Transverse colon (tissue), 4 donors: ENCODE data around the gene SLC27A6. TPM values are rescaled to one million over a fixed set of nuclear protein-coding genes. Genes with fewer than 3 reads are reported as not detected.
"Not testable (repeated sequence)": the region's sequence is repeated elsewhere in the genome, so short reads cannot be mapped to it uniquely, and the experiment has no call there.

Experiments used
- DNase-seq: peaks from one replicate; pipeline ENCODE4 v3.0.0-alpha.2; 2019
- H3K27ac ChIP-seq, 4 donors: fragments of 200-600 bp; sonication (generic); 2 replicates each; pipeline ENCODE4 v1.5.1; 2016 to 2018; ENCODE audit warnings: inconsistent platforms in 4 of 4
- H3K27me3 ChIP-seq: fragments of 200-600 bp; sonication (generic); 2 replicates; pipeline ENCODE4 v1.5.1; 2017; ENCODE audit warnings: inconsistent platforms
- H3K36me3 ChIP-seq, 4 donors: fragments of 200-600 bp; sonication (generic); 2 replicates each; pipeline ENCODE4 v1.5.1; 2017 to 2019; ENCODE audit warnings: inconsistent platforms in 4 of 4
- H3K4me1 ChIP-seq, 4 donors: fragments of 200-600 bp; sonication (generic); 2 replicates each; pipeline ENCODE4 v1.5.1; 2017 to 2020; ENCODE audit warnings: inconsistent platforms in 4 of 4
- H3K4me3 ChIP-seq, 4 donors: fragments of 200-600 bp; sonication (generic); 1 replicate in 1 of 4; 2 replicates in 3 of 4; pipeline versions ENCODE4 v1.5.1 to v1.6.1; 2017 to 2019; ENCODE audit warnings: inconsistent platforms in 4 of 4
- H3K9me3 ChIP-seq, 2 donors: fragments of 200-600 bp; sonication (generic); 2 replicates each; pipeline ENCODE4 v1.5.1; 2017 to 2019; ENCODE audit warnings: inconsistent platforms in 2 of 2
- EP300 ChIP-seq: sonication (generic); formaldehyde crosslinking; IDR thresholded peaks from one replicate; pipeline ENCODE4 v1.6.1; 2017; ENCODE audit warnings: antibody characterized with exemption, low read depth
- POLR2A ChIP-seq: fragments of 450-650 bp; IDR thresholded peaks from one replicate; pipeline ENCODE4 v1.6.1; 2016; ENCODE audit warnings: antibody characterized with exemption, mild to moderate bottlenecking, moderate library complexity
- POLR2AphosphoS5 ChIP-seq, 3 donors: sonication (generic); formaldehyde crosslinking; IDR thresholded peaks; one replicate each; pipeline ENCODE4 v1.6.1; 2016; ENCODE audit warnings: antibody characterized with exemption in 3 of 3
- WGBS, 2 donors: methylation state at CpG; one replicate each; pipeline ENCODE4 v1.1.5; 2018; ENCODE audit warnings: low coverage in 1 of 2; 5-methylcytosine and 5-hydroxymethylcytosine counted together
- in situ Hi-C, 4 donors: fragments of 200-750 bp; cut with MboI; loops; one replicate each; pipeline versions ENCODE4 v1.15.0 to v1.15.1; 2017; ENCODE audit warnings: low sequenced_read_pairs in 3 of 4, low pct_ligation_motif_present in 1 of 4, low pct_unique_long_range_greater_than_20kb in 1 of 4
- intact Hi-C: fragments of 100-400 bp; cut with DNase I; formaldehyde crosslinking; loops from one replicate; pipeline ENCODE4 v1.15.1; 2023; ENCODE audit warnings: low total_unique reads
- total RNA-seq, 4 donors: library from RNA; depleted of rRNA; stranded (reverse); fragments of >200 nt; gene quantifications; one replicate each; pipeline ENCODE4 v1.1.0, GENCODE V29; 2016
- TF ChIP-seq, protein P1 (sequence below), 5 experiments: fragments of 200-600 bp in 3 of 5; fragments of 450-650 bp in 2 of 5; sonication (generic) in 3 of 5; IDR thresholded peaks; 1 replicate in 2 of 5; 2 replicates in 3 of 5; pipeline ENCODE4 v1.5.1; 2016 to 2017; ENCODE audit warnings: antibody characterized with exemption in 5 of 5, inconsistent platforms in 3 of 5, mild to moderate bottlenecking in 2 of 5, moderate library complexity in 1 of 5

Gene SLC27A6
- total RNA-seq, 4 donors from 2014 or later: 0.27 to 0.64 TPM; not detected in 2

DNA sequence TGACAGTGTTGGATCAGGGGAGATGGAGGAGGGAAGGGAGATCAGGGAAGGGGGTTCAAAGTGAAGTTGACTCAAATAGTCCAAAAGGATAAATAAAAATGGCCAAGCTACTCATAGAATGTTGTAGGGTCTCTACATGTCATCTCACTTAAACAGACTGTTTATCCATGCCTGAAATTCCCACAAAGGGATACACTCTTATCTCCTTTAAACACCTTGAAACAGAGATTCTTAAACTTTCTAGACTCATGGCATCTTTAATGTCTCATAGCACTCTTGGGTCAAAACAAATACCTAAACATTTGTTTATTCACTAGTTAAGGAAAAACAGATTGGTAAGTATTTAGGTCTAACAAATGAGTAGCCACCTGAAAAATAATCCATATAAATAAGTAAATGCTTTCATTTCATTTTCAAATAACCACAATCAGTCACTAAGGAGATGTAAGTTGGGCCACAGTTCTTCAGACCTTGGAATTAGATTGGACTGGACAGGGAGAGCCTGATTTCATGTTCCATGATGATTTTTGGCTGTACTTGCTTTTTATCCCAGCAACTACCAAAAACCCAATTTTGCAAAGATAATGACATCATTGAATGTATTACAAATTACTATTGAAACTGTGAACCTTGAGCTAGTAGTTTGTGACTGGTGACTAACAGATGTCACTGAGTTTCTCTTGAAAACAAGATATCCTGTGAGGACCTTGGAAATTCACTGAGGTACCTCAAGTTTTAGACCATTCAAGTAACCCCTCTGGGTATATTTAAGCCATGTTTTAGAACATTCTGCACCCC is 66.8 kb downstream of the SLC27A6 start:
- in situ Hi-C loops: no loop called here
- no peaks in the 10 kb centered on the region for H3K4me1 ChIP-seq
- H3K36me3 ChIP-seq: no peaks in the 10 kb centered on the region
- no peaks in the 10 kb centered on the region for H3K27me3 ChIP-seq
- TF ChIP-seq, protein P1, sequence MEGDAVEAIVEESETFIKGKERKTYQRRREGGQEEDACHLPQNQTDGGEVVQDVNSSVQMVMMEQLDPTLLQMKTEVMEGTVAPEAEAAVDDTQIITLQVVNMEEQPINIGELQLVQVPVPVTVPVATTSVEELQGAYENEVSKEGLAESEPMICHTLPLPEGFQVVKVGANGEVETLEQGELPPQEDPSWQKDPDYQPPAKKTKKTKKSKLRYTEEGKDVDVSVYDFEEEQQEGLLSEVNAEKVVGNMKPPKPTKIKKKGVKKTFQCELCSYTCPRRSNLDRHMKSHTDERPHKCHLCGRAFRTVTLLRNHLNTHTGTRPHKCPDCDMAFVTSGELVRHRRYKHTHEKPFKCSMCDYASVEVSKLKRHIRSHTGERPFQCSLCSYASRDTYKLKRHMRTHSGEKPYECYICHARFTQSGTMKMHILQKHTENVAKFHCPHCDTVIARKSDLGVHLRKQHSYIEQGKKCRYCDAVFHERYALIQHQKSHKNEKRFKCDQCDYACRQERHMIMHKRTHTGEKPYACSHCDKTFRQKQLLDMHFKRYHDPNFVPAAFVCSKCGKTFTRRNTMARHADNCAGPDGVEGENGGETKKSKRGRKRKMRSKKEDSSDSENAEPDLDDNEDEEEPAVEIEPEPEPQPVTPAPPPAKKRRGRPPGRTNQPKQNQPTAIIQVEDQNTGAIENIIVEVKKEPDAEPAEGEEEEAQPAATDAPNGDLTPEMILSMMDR (IDR thresholded peaks at IDR 0.05): no peak
- no peak for TF ChIP-seq POLR2A
- TF ChIP-seq EP300: no peak
- TF ChIP-seq POLR2AphosphoS5 (IDR thresholded peaks at IDR 0.05): no peak
- DNase-seq: no peak
- H3K4me3 ChIP-seq: no peak overlapping the region
- no peaks in the 10 kb centered on the region for H3K9me3 ChIP-seq
- H3K27ac ChIP-seq: no peak overlapping the region
- intact Hi-C loops: no loop called here

DNA sequence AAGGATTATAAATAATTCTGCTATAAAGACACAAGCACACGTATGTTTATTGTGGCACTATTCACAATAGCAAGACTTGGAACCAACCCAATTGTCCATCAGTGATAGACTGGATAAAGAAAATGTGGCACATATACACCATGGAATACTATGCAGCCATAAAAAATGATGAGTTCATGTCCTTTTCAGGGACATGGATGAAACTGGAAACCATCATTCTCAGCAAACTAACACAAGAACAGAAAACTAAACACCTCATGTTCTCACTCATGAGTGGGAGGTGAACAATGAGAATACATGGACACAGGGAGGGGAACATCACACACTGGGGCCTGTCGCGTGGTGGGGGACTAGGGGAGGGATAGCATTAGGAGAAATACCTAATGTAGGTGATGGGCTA is 71.0 kb downstream of the SLC27A6 start:
- H3K9me3 ChIP-seq, H3K36me3 ChIP-seq, intact Hi-C loops, in situ Hi-C loops, H3K27ac ChIP-seq, H3K27me3 ChIP-seq, H3K4me1 ChIP-seq, DNase-seq, H3K4me3 ChIP-seq: not testable (repeated sequence)
- 81 to 88% methylated on average over 3 of the region's 3 CpGs for WGBS, 2 donors

DNA sequence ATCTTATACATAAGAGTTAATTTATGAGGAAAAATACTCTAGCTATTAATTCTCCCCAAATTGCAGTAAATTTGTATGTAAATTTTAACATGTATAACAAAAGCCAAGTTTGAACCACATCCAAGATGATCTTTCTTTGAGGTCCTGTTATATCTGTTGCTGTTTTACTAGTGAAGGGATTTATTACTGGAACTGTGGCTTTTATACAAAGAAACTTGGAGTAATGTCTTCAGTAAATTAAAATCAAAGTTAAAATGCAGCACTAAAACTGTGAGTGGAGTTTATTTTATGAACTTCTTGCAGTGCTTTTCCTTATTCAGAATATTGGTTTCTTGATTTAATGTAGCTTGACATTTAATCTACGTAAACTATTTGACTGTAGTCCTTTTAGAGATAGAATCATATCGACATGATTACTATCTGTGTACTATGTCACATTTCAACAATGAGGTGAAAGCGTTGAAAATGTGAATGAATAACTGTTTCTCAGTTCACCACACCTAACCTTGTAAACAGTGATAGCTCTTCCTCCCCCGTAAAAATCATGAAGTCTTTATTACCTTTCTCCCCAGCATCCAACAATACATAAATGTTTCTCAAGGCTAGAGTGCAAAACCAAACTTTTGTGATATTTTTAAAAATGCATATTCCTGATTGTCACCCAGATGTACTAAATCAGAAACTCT is 76.1 kb downstream of the SLC27A6 start:
- Histone ChIP-seq H3K27ac (no peak overlapping the region), H3K4me1 (no peaks in the 10 kb centered on the region), H3K27me3 (no peaks in the 10 kb centered on the region), H3K36me3 (no peaks in the 10 kb centered on the region), H3K9me3 (no peaks in the 10 kb centered on the region), H3K4me3 (no peak overlapping the region)
- TF ChIP-seq POLR2A: no peak
- TF ChIP-seq, protein P1 (IDR thresholded peaks at IDR 0.05): no peak
- TF ChIP-seq EP300: no peak
- TF ChIP-seq POLR2AphosphoS5 (IDR thresholded peaks at IDR 0.05): no peak
- WGBS, 2 donors: 18 to 36% methylated on average over 4 of the region's 4 CpGs
- in situ Hi-C loops (no loop called here), intact Hi-C loops (no loop called here)
- DNase-seq: no peak

DNA sequence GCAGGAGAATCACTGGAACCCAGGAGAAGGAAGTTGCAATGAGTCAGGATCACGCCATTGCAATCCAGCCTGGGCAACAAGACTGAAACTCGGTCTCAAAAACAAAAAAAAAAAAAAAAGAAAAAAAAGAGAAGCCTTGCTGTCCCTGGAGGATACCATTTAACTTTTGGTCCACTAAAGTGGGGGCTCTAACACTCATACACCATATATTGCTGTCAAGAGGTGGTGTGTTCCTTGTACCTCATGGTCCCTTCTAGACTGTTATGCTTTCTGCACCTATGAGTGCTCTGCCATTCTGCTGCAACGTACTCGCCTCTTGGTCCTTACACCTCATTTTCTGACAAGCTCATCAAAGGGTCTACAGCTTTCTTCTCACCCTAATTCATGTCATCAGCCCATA is 77.0 kb downstream of the SLC27A6 start:
- Histone ChIP-seq H3K9me3 (no peaks in the 10 kb centered on the region), H3K27ac (no peak overlapping the region), H3K4me1 (no peaks in the 10 kb centered on the region), H3K4me3 (no peak overlapping the region), H3K27me3 (no peaks in the 10 kb centered on the region), H3K36me3 (no peaks in the 10 kb centered on the region)
- in situ Hi-C loops: no loop called here
- TF ChIP-seq POLR2A (no peak), POLR2AphosphoS5 (IDR thresholded peaks at IDR 0.05) (no peak), EP300 (no peak)
- TF ChIP-seq, protein P1 (IDR thresholded peaks at IDR 0.05): no peak
- WGBS, 2 donors: 76 to 81% methylated on average over 4 of the region's 4 CpGs
- intact Hi-C loops: no loop called here
- no peak for DNase-seq
